ENCODE data around the gene ZNF384.
A peak's percentile ranks its signal among the peaks of the same experiment; 100 is the strongest.
"Not testable (repeated sequence)": the region's sequence is repeated elsewhere in the genome, so short reads cannot be mapped to it uniquely, and the experiment has no call there.

ZNF384 gene

DNA sequence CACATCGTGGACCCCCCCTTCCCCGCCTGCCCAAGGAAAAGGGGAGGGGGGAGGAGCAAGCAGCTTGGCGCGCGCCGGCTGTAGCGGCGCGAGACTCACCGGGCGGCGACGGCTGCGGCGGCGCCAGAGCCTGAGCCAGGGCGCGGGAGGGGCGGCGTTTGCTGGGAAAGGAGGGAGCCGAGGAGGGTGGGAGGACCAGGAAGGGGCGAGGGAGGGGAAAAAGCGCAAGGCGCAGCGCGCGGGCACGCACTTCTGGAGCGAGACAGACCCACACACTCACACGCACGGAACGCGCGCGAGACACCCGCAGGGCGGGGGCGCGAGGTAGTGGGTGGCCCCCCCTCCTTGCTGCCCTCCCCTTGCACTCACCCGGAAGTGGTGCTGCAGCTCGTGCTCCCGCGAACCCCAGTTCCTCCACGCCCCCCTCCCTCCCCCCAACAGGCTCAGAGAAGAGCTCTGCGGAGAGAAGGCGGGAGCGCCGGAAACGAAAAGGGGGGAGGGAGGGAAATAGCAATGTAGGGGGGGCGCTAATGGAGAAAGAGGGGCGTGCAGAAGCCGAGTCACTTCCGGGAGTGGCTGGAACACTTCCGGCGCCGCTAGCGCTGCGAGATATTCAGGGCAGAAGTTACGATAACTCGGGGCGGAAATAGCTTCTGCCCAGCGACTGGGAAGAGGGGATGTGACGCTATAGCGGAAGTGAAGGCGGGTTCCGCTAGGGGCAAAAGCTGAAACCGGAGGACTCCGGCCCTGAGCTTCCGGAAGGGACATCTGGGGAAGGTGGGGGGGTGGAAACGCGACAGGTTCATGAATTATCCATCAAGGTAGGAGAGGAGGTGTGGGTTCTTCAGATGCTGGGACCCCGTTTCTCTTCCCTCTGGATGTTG, at the start of gene ZNF384:
TSS of gene ZNF384 (minus strand) at position 377 of the 884 bp plus-strand sequence. CDS start 9,855 bp downstream, outside the sequence.
- peak; percentile 97 for DNase-seq

DNA sequence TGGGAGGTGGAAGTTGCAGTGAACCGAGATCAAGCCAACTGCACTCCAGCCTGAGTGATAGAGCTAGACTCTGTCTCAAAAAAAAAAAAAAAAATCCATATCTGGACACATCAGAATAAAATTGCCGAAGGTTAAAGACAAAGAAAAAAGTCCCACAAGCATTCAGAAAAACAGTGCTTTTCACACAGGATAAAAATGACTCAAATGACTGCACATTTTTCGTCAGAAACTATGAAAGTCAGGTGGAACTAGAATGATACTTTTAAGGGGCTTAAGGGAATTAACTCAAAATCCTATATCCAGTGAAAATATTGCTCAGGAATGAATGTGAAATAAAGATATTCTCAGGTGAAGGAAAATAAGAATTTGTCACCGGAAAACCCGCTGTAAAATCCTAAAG, 47.6 kb upstream of the ZNF384 start:
- DNase-seq, result no peak

DNA sequence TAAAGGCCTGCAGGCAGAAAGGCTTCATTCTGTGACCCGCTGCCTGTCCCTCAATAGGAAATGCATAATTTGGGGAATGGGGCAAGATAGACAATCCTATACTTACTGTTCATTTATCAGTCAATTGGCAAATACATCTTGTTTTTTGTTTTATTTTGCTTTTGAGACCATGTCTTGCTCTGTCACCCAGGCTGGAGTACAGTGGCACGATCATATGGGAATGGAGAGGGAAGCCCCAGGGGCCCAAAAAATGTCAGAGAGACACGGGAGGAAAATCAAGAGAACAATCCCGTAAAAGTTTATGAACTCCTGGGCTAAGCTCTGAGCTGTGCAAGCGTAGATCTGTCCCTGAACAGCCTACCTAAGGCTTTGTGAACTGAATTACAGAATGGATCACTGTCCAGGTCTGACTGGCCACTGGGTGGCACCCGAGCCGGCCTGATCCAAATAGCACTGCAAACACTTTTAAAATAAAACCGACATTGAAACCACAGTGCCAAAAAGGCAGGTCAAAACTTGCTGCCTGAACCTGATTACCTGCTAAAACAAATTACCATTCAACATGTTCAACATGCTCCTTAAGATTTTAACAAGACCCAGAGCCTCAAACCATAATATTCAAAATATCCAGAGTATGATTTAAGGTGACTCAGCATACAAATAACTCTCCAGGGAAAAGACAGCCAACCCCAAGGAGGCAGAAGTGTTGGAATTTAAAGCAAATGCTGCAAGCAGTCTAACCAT, 46.4 kb upstream of the ZNF384 start:
- peak; percentile 54 for DNase-seq

DNA sequence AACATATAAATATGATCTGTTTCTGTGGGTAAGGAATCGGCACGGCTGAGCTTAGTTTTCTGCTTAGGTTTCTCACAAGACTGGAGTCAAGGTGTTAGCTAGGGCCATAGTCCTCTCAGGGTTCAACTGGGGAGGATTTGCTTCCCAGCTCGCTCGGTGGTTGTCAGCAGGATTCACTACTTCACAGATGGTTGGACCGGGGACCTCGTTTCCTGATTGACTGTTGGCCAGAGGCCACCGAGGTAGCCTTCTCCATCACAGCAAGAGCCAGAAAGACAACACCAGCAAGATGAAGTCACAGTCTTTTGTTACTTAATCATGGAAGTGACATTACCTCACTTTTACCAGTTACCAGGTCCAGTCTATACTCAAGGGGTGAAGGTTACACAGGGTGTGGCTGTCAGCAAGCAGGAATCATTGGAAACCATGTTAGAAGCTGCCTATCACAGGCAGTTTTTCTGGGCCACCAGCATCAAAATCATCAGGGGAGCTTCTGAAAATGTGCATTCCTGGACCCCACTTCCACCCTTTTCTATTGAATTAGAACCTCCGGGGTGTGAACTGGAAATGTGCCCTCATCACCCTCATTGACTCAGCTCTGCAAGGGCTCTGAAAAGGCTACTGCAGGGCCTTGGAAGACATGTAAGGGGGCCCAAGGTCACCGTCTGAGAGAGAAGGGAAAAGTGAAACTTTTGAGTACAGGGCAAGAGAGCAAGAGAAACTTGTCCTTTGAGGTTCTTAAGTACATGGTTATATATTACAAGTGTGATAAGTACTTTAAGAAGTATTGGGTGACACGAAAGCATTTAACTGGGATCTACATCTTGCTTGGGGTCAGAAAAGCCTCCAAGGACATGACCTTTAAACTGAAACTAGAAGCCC, 45.6 kb upstream of the ZNF384 start:
- DNase-seq, result no peak

DNA sequence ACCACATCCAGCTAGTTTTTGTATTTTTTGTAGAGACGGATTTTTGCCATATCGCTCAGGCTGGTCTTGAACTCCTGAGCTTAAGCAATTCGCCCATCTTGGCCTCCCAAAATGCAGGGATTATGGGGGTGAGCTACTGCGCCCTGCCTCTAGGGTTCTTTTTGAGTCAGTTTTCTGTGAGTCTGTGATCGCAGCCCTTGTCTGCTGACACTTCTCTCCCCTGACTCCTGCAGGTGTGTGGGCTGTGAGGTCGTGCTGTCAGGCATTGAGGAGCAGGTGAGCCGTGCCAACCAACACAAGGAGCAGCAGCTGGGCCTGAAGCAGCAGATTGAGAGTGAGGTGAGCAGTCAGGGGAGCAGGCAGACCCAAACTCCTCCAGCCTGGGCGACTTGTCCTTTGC, 41.0 kb upstream of the ZNF384 start:
- DNase-seq, result no peak

DNA sequence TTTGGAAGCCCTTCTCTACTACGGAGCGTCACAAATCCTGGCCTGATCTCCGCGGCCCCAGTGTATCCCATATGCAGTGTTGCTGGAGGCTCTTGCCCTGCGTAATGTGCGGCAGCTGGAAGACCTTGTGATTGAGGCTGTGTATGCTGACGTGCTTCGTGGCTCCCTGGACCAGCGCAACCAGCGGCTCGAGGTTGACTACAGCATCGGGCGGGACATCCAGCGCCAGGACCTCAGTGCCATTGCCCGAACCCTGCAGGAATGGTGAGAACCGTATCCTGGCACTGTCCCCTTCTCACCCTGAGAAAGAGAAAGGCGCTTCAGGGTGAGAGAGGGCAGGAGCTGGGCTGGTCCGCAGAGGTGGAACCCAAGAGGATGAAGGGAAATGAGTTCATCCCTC, 40.0 kb upstream of the ZNF384 start:
- DNase-seq, result no peak

DNA sequence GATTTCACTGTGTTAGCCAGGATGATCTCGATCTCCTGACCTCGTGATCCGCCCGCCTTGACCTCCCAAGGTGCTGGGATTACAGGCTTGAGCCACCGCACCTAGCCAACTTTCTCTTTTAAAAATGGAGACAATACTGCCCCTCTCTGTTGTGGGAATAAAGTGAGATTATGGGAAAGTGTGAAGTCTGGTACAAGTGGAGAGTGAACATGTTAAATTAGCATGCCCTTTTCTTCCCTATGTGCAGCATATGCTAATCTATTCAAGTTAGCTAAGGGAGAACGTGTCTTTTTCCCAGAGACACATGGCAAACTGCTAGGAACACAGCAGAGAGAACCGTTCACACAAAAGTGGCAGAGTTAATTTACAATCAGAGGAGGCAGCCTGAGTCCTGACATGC, 36.2 kb upstream of the ZNF384 start:
- no peak for DNase-seq

DNA sequence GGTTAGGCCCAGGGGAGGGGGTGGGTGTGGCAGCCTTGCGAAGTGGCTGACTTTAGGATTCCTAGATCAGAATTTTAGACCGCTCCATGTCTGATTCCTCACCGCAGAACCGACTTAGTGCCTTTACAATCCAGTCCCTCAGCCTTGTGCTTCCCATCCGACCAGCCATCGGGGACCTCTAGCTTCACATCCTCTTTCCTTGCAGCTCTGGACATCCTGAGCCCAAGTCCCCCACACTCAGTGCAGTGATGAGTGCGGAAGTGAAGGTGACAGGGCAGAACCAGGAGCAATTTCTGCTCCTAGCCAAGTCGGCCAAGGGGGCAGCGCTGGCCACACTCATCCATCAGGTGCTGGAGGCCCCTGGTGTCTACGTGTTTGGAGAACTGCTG, 35.2 kb upstream of the ZNF384 start:
- DNase-seq, result no peak

DNA sequence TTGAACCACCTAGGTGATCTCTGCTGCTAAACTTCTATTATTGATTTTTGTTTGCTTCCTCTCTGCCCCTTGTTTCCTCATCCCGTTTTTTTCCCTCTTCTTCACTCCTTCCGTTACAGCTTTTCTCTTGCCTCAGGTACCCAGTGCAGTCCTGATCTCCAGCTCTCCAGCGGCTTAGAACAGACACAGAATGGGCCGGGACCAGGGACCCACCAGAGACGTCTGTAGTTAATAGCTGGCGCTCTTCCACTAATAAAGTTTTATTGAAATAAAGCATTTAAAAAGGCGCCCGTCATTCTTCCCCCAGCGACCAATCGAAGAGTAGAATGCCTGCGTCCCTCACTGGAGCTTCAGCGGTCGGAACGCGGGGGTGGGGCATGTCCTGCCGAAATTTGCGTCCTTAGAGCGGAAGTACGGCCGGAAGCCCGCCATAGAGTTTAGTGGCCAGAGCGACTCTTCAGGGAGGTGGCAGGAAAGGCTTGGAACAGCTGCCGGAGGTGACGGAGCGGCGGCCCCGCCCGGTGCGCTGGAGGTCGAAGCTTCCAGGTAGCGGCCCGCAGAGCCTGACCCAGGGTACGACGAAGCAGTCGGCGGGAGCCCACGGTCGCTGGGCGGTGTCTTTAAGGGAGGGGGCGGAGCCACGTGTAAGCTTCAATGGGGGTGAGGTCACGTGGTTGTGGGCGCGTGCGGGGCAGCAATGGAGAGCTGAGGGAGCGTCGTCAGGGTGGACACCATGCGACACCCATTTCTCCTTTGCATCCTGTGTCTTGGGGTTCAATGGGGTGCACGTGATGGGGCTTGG, 34.6 kb upstream of the ZNF384 start, which contains the start of gene COPS7A:
TSS of gene COPS7A (plus strand) at position 440 of the 802 bp plus-strand sequence. CDS start 611 bp downstream, outside the sequence.
- DNase-seq, result peak; percentile 97

DNA sequence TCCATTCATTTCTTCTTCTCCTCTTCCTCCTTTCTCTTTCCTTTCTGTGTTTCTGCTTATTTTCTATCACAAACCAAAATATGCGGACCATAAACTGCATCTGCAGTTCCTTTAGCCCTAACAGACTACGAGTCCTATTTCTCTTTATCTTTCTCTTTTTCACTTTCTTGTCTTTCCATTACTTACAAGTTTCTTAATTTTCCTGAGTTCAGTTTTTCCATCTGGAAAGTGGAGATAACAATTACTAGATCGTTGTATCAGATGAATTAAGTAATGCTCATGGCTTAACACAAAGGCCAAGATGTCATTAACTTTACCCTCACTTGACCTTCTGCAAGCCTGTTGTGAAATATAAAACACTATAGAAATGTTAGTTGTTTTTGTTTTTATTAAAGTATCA, 33.7 kb upstream of the ZNF384 start:
- no peak for DNase-seq

DNA sequence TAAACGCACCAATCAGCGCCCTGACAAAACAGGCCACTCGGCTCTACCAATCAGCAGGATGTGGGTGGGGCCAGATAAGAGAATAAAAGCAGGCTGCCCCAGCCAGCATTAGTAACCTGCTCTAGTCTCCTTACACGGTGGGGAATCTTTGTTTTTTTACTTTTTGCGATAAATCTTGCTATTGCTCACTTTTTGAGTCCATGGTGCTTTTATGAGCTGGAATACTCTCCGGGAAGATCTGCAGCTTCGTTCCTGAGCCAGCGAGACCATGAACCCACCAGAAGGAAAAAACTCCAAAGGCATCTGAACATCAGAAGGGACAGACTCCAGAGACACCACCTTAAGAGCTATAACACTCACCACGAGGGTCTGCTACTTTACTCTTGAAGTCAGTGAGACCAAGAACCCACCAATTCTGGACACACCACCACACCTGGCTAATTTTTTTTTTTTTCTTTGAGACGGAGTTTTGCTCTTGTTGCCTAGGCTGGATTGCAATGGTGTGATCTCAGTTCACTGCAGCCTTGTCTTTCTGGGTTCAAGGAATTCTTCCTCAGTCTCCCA, 27.8 kb upstream of the ZNF384 start:
- DNase-seq, result no peak

DNA sequence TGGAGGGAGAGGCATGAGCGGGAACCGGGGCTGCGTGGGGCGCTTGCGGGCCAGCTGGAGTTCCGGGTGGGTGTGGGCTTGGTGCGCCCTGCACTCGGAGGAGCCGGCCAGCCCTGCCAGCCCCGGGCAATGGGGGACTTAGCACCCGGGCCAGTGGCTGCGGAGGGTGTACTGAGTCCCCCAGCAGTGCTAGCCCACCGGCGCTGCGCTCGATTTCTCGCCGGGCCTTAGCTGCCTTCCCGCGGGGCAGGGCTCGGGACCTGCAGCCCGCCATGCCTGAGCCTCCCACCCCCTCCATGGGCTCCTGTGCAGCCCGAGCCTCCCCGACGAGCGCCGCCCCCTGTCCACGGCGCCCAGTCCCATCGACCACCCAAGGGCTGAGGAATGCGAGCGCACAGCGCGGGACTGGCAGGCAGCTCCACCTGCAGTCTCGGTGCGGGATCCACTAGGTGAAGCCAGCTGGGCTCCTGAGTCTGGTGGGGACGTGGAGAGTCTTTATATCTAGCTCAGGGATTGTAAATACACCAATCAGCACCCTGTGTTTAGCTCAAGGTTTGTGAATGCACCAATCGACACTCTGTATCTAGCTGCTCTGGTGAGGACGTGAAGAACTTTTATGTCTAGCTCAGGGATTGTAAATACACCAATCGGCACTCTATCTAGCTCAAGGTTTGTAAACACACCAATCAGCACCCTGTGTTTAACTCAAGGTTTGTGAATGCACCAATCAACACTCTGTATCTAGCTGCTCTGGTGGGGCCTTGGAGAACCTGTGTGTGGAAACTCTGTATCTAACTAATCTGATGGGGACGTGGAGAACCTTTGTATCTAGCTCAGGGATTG, 27.1 kb upstream of the ZNF384 start:
- DNase-seq, result not testable (repeated sequence)

DNA sequence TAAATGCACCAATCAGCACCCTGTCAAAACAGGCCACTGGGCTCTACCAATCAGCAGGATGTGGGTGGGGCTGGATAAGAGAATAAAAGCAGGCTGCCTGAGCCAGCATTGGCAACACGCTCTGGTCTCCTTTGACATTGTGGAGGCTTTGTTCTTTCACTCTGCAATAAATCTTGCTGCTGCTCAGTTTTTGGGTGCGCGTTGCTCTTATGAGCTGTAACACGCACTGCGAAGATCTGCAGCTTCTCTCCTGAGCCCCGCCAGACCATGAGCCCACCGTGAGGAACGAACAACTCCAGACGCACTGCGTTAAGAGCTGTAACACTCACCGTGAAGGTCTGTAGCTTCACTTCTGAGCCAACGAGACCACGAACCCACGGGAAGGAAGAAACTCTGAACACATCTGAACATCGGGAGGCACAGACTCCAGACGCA, 19.8 kb upstream of the ZNF384 start:
- no peak for DNase-seq

DNA sequence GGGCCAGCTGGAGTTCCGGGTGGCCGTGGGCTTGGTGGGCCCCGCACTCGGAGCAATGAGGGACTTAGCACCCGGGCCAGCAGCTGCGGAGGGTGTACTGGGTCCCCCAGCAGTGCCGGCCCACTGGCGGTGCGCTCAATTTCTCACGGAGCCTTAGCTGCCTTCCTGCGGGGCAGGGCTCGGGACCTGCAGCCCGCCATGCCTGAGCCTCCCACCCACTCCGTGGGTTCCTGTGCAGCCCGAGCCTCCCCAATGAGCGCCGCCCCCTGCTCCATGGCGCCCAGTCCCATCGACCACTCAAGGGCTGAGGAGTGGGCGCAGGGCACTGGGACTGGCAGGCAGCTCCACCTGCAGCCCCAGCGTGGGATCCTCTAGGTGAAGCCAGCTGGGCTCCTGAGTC, 19.2 kb upstream of the ZNF384 start:
- not testable (repeated sequence) for DNase-seq

DNA sequence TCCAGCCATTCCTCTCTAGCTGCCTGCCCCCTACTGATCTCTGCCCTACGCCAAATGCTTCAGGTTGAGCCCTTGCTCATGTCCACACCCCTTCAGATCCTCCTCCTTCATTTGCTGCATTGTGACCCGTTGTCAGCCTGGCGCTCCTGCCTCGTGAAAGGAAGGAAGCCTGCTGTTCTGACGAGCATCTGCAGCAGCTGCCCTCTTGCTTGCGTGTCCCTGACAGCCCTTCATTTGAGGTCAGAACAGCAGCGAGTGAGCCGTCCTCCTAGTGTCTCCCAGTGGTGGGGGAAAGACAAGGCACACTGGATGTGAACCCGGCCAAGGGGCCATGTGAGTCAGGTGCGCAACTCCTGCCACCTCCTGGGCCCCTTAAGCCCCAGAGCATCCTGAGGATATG, 14.5 kb upstream of the ZNF384 start:
- no peak for DNase-seq

DNA sequence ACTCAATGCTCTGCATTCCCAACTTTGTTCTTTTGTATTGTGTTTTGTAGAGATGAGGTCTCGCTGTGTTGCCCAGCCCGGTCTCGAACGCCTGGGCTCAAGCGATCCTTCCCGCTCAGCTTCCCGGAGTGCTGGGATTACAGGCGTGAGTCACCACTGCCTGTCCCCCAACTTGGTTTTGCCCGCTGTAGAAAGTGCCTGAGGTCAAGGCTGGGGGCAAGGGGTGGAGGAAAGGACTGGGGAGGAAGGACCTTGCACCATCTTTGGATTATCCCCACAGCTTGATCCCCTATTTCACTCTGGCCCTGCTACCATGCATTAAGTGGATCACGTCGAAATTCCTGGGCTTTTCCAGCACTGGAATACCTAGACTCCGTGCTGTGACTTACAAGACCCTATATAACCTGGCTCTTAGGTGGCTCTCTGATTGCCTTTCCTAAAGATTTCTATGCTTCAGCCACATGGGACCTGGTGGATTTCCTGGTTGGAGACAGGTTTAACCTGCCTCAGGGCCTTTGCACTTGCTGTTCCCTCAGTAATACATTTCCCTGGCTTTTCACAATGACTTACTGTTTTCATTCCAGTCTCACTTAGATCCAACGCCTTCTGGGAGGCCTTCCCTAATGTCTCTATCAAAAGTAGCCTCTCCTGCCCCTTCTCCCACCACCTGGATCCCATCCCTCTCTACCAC, 12.0 kb upstream of the ZNF384 start:
- DNase-seq, result no peak

DNA sequence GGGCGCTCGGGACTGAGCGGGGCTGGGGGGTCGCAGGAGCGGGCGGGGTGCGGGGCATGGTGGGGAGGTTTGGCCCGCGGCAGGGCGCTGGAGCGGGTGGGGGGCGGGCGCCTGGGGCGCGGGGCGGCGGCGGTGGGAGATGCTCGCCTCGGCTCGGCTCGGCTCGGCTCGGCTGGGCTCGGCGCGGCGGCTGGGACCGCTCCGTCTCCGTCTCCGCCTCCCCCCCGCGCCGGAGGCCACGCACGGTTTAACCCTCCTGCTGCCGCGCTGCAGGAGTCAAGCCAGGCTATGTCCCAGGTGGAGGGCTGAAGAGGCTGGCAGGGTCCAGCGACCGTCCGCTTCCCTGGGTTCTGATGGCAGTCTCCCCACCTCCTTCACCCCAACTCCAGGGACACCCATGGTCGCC, 11.5 kb upstream of the ZNF384 start, which contains the start of gene PIANP:
TSS of gene PIANP (minus strand) at position 170 of the 406 bp plus-strand sequence. CDS start 2,754 bp downstream, outside the sequence.
- peak; percentile 81 for DNase-seq

DNA sequence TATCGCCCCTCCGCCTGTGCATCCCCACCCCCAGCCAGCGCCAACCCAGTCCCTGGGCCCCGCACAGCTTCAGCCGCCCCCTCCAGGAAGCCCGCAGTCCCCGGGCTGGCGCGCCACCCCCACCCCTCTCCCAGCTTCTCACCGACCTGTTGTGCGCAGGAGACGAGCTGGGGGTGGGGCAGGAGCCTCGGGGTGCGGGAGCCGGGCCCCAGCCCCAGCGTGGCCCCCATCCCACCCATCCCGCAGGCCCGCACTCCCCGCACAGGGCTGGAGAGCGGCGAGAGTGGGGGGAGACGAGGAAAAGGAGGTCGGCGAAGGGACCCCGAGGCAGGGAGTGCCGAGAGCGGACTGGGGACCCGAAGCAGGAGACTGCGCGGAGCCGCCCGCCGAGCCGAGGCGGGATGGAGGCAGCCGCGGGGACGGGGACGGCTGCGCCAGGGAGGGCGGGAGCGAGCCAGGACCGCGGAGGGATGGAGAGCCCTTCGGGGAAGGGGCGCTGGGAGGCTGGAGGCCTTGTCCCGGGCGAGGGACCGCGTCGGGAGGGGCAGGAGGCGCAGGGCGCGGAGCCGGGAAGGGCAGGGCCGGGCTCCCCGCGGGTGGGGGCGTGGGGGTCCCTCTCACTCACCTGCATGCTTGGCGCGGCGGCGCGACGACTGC, 10.9 kb upstream of the ZNF384 start:
- DNase-seq, result peak; percentile 58

DNA sequence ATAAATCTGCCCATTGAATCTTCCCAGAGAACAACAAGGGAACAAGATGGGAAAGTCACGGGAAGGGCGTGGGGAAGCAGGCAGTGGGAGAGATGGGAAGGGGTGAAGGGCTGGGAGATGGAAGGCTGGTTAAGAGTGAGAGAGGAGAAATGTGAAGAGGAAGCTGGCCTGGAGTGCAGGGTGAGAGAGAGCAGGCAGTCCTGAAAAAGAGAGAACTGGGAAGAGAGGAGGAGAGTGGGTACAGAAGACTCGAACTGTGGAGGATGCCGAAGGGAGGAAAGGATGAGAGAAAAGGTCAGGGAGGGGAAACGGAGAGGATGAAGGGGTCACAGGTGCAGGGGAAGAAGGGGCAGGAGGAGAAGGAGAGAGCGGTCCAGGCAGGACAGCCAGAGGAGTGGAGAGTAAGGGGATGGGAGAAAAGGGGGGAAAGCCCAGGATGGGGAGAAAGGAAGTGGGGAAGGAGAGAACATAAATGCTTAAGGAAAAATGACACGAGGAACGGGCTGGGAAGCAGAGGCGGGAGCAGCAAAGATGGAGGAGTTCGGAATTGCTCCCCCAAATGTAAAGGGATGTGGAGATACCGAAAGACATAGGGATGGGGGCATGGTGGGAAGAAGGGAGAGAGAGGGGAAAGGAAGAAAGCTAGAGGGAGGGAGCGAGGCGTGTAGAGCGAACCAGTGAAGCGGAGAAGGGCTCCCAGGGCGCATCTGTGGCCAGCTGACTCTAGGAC, 10.2 kb upstream of the ZNF384 start:
- no peak for DNase-seq

All from right forelimb (tissue), 1 donor.